Mucosa of stomach (tissue), 1 donor: ENCODE measurements around the gene DSCAML1.

Experiments used
- H3K27me3 ChIP-seq: one replicate; pipeline ENCODE4 v1.7.0; 2013; ENCODE audit warnings: mild to moderate bottlenecking, low read length; ENCODE audit not compliant: control insufficient read depth, insufficient read depth
- H3K36me3 ChIP-seq: one replicate; pipeline ENCODE4 v1.7.0; 2013; ENCODE audit warnings: low read length; ENCODE audit not compliant: control insufficient read depth, insufficient read depth
- H3K4me1 ChIP-seq: one replicate; pipeline ENCODE4 v1.7.0; 2013; ENCODE audit warnings: mild to moderate bottlenecking, low read length; ENCODE audit not compliant: control insufficient read depth, insufficient read depth
- H3K4me3 ChIP-seq: one replicate; pipeline ENCODE4 v1.7.0; 2013; ENCODE audit warnings: low read length
- H3K9ac ChIP-seq: one replicate; pipeline ENCODE4 v1.7.0; 2013; ENCODE audit warnings: mild to moderate bottlenecking, low read length, moderate library complexity
- H3K9me3 ChIP-seq: one replicate; pipeline ENCODE4 v1.7.0; 2013; ENCODE audit warnings: mild to moderate bottlenecking, low read length, moderate library complexity; ENCODE audit not compliant: control insufficient read depth
- donor health status: Pancreatic carcinoma.

Gene DSCAML1

DNA sequence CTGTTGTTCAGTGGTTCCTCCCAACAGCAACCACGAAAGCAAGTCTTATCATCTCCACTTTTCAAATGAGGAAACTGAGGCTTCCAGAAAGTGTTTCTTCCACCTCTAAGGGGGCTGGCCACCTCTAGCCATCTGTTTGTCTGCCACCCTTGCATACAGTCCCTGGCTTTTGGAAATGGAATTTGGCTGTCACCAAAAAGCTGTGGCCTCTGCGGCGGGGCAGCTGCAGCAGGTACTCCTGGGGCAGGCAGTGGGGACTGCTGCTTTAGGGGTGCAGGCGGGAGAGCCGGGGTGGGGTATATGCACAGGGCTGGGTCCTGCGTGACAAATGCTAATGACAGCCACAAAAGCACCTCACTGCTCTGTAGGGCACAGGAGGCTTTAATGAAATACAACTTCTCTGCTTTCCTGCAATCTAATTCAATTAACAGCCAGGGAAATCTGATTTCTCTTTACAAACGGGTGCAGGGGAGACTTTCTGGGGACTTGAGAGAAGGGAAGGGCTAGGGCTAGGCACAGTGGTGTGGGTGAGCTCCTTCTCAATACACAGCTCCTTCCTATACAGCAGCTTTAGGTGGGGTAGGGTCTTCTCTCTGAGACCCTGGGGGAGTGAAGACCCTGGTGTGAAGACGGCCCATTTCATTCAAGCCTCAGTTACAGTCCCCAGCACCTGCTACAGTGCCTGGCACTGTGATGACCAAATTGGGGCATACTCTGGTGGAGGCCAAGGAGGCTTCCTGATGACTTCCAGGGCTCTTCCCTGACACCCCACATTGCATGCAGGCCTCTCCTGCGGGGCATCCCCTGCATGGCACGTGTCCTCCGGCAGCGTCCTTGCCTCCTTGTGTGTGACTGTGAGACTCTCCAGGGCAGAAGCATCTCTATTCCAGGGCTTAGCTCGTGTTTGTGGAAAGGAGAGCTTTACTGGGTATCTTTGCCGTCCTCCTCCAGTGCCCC, 307.7 kb downstream of the DSCAML1 start:
- no peaks in the 10 kb centered on the region for H3K4me1 ChIP-seq
- no peak overlapping the region for H3K4me3 ChIP-seq
- no peaks in the 10 kb centered on the region for H3K27me3 ChIP-seq
- no peaks in the 10 kb centered on the region for H3K36me3 ChIP-seq
- H3K9ac ChIP-seq = no peak overlapping the region
- no peaks in the 10 kb centered on the region for H3K9me3 ChIP-seq

DNA sequence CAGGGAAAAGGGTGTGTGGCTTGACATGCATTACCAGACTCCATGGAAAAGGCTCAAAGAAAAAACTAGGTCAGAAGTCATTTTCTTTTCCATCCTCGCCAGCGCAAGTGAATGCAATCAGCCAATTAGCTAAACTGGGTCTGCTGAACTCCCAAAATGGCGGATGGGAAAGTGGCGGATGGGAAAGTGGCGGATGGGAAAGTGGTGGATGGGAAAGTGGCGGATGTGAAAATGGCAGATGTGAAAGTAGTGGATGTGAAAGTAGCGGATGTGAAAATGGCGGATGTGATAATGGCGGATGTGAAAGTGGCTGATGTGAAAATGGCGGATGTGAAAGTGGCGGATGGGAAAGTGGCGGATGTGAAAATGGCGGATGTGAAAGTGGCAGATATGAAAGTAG, 311.0 kb downstream of the DSCAML1 start:
- H3K9me3 ChIP-seq = no peaks in the 10 kb centered on the region
- H3K27me3 ChIP-seq = no peaks in the 10 kb centered on the region
- no peak overlapping the region for H3K4me3 ChIP-seq
- H3K9ac ChIP-seq = no peak overlapping the region
- no peaks in the 10 kb centered on the region for H3K4me1 ChIP-seq
- H3K36me3 ChIP-seq = no peaks in the 10 kb centered on the region

DNA sequence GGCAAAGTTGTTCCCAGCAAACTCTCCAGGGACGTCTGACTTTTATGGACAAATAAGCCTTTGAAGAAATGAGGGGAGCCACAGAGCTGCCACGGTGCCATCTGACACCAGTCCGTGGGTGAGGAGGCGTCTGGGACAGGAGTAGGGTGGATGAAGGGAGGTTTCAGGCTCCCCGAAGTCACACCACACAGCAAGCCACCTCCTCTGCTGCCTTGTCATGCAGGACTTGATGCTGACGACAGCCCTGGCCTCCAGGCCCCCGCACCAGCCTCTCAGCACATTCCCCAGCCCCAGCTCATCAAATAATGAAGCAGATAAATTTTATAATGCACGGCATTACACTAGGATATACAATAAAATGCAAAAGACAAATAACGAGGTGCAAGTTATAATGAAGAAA, 312.9 kb downstream of the DSCAML1 start:
- H3K4me1 ChIP-seq = no peaks in the 10 kb centered on the region
- no peaks in the 10 kb centered on the region for H3K9me3 ChIP-seq
- no peaks in the 10 kb centered on the region for H3K27me3 ChIP-seq
- H3K36me3 ChIP-seq = no peaks in the 10 kb centered on the region
- H3K4me3 ChIP-seq = no peak overlapping the region
- H3K9ac ChIP-seq = no peak overlapping the region

DNA sequence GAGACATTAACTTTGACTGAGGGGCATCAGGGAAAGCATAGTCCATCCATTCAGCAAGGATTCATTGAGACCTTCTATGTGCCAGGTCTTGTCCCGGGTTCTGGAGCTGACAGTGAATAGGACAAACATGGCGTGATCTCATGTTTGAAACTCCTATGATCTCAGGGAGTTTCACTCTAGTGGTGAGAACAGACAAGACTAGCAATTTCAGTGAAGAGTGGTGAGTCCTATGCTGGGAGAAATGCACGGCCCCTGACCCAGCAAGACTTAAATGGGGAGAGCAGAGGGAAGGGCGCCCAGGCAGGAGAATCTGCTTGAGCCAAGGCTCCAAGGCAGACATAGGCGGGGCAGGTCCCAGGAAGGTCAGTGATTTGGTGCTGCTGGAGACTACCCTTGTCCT, 313.6 kb downstream of the DSCAML1 start:
- Histone ChIP-seq H3K4me1 (no peaks in the 10 kb centered on the region), H3K27me3 (no peaks in the 10 kb centered on the region), H3K9ac (no peak overlapping the region), H3K9me3 (no peaks in the 10 kb centered on the region), H3K36me3 (no peaks in the 10 kb centered on the region), H3K4me3 (no peak overlapping the region)

DNA sequence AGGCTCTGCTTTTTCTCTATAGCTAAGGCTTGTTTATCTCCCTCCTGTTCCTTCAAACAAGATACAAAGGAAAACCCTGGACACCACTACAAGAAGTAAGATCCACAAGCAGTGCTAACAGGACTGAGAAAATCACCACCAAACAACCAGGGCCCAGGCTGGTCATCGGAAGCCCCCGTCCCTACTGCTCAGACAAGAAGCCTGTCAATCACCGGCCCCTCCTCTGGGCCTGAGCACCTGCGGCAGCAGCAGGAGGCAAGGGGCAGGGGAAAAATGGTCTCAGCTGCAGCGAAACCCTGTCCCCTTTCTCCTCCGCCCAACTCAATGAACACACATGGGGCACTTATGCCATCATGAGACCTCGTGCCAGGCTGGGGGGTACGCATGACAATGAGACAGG, 314.1 kb downstream of the DSCAML1 start:
- H3K4me3 ChIP-seq = no peak overlapping the region
- H3K4me1 ChIP-seq = no peaks in the 10 kb centered on the region
- H3K9ac ChIP-seq = no peak overlapping the region
- no peaks in the 10 kb centered on the region for H3K9me3 ChIP-seq
- no peaks in the 10 kb centered on the region for H3K27me3 ChIP-seq
- no peaks in the 10 kb centered on the region for H3K36me3 ChIP-seq

DNA sequence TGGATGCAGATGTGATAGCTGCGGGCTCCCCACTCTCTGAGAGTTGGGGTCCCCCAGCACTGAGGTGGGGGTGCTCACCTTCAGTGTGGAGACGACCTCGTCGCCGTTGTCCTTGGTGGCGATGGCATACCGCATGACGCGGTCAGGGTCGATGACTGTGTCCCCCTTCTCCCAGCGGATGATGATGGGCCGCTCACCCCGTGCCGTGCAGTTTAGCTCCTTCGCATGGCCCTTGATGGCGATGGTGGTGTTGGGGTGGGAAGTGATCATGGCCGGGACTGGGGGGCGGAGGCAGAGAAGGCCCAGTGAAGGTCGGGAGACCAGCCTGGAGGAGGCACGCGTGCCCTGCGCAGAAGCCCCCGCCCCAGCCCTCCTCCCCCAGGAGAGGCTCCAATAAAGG, 315.1 kb downstream of the DSCAML1 start:
- no peaks in the 10 kb centered on the region for H3K36me3 ChIP-seq
- H3K4me3 ChIP-seq = no peak overlapping the region

DNA sequence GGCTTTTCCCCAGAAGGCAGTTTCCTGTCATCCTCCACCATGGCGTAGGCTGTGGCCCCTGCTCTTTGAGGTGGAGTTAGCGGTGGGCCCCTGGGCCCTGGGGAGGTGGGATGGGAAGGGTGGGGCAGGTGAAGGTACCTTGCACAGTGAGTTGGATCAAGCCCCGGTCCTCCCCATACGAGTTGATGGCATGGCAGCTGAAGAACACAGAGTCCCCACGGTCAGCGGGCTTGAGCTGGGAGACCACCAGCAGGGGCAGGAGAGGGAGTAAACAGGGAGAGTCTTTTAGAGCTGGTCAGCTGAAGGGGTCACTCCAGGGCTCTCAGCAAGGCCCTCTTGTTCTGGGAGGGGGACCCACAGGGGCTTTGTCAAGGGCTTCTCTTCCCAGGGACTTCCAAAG, 316.0 kb downstream of the DSCAML1 start:
- Histone ChIP-seq H3K36me3 (no peaks in the 10 kb centered on the region), H3K9ac (no peak overlapping the region), H3K4me1 (no peaks in the 10 kb centered on the region), H3K4me3 (no peak overlapping the region), H3K27me3 (no peaks in the 10 kb centered on the region), H3K9me3 (no peaks in the 10 kb centered on the region)

More for the DNA sequence above, 315.1 kb downstream of the DSCAML1 start:
- H3K9ac ChIP-seq = no peak overlapping the region
- no peaks in the 10 kb centered on the region for H3K9me3 ChIP-seq
- H3K27me3 ChIP-seq = no peaks in the 10 kb centered on the region
- no peaks in the 10 kb centered on the region for H3K4me1 ChIP-seq

DNA sequence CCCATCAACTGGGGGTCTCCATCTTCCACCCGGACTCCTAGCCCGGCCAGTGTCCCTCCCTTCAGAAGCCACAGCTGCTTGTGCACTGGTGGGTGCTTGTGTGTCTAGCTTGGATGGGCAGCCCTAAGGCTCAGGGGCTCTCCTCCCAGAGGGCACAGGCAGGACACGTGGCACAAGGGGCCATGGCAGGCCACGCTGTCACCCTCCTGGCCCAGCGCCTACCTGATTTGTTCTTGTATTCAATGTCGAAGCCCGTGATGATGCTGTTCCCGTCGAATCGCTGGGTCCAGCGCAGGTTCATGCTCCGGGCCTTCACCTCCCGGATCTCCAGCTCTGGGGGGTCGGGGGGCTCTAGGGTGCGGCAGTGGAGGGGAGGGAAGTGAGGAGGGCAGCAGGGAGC, 316.8 kb downstream of the DSCAML1 start:
- Histone ChIP-seq H3K9ac (no peak overlapping the region), H3K4me1 (no peaks in the 10 kb centered on the region), H3K36me3 (no peaks in the 10 kb centered on the region), H3K4me3 (no peak overlapping the region), H3K9me3 (no peaks in the 10 kb centered on the region), H3K27me3 (no peaks in the 10 kb centered on the region)

DNA sequence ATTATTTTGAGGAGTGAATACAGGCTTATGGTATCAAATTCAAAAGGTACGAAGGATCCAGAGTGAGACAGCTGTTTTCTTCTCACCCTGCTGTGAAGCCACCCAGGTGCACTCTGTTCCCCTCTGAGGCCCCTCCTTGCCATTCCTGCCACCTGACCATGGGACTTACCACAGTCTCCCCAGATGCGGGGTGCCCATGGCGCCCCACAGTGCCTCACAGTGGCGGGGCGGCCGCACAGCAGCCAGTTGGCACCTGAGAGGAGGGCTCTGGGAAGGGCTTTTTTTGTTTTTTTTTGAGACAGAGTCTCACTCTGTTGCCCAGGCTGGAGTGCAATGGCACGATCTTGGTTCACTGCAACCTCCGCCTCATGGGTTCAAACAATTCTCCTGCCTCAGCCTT, 317.6 kb downstream of the DSCAML1 start:
- Histone ChIP-seq H3K9me3 (no peaks in the 10 kb centered on the region), H3K36me3 (no peaks in the 10 kb centered on the region), H3K4me1 (no peaks in the 10 kb centered on the region), H3K27me3 (no peaks in the 10 kb centered on the region), H3K4me3 (no peak overlapping the region), H3K9ac (no peak overlapping the region)

DNA sequence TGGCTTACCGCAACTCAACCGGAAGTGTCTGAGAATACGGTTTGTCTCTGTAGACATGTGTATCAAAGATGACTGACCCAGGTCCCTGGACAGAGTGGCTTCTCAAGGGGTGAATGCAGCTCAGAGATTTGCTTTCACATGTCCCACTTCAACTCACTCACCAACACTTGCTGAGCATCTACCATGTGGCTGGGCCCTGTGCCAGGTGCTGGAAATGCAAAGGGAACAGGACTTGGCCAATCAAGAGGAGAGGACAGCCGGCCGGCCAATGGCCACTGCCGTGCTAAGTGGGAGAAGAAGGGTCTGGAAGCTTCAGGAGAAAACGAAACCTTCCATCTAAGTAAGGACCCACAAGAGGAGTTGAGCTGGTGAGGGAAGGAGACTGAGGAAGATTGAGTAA, 318.1 kb downstream of the DSCAML1 start:
- Histone ChIP-seq H3K4me1 (no peaks in the 10 kb centered on the region), H3K9ac (no peak overlapping the region), H3K36me3 (no peaks in the 10 kb centered on the region), H3K4me3 (no peak overlapping the region), H3K9me3 (no peaks in the 10 kb centered on the region), H3K27me3 (no peaks in the 10 kb centered on the region)

DNA sequence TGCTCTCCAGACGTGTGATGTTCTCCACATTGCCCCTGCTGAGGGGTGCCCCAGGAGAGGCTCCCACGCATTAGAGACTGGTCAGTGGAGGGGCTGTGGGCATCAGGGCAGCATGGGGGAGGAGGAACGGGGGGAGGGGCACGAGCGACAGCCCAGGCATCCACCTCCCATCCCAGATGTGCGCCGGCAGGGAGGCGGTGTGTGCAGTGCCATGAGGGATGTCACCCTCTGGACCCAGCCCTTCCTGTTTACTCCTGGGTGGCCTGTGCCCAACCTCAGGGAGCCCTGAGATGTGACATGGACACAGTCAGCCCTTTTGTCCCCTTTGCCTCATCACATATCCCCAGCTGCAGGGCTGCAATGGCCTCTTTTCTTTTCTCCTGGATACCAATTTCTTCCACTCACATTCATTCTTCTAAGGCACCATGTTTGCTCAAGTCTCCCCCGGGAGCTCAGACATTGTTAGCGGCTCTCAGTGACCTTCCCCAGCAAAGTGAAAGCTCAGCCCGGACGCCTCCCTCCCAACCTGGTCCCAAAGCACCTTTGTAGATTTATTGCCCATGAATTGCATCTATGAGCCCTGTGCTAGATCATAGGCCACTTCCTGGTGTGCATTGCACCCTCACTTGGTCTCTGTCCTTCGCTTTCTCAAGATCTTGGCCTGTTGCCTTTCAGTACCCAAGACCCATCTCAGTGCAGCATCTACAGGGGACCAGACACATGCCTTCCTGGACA, 318.7 kb downstream of the DSCAML1 start:
- Histone ChIP-seq H3K9me3 (no peaks in the 10 kb centered on the region), H3K36me3 (no peaks in the 10 kb centered on the region), H3K4me1 (no peaks in the 10 kb centered on the region), H3K9ac (no peak overlapping the region), H3K4me3 (no peak overlapping the region), H3K27me3 (no peaks in the 10 kb centered on the region)

DNA sequence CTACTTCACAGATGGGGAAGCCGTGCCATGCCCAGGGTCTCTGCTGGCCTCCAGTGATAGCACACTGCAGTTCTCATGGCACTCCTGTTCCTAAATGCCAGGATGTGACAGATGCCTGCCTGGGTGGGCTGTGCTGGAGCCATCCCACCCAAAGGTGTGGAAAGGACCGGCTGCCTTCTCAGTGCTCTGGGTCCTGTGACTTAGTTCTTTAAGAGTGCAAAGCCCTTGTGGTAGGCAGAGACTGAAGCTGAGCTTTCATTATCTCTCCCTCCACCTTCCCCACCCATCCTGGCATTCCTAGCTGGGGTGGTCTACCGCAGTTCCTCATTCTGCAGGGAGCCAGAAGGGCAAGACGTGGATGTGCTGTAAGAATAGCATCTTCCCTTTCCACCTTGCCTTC, 319.3 kb downstream of the DSCAML1 start:
- Histone ChIP-seq H3K9me3 (no peaks in the 10 kb centered on the region), H3K27me3 (no peaks in the 10 kb centered on the region), H3K4me3 (no peak overlapping the region), H3K9ac (no peak overlapping the region), H3K4me1 (no peaks in the 10 kb centered on the region), H3K36me3 (no peaks in the 10 kb centered on the region)
